ENCODE results near the gene BAIAP2L2.
"Not testable (repeated sequence)": the region's sequence is repeated elsewhere in the genome, so short reads cannot be mapped to it uniquely, and the experiment has no call there.

Gene BAIAP2L2

GRCh38 chr22:38110008-38110862 lies at the start of gene BAIAP2L2:
TSS of gene BAIAP2L2 (minus strand) at chr22:38110684. CDS start at chr22:38110525, 159 bp downstream.
- no peak for DNase-seq (ENCODE audit: extremely low read depth in 1 of 2, low read depth in 1 of 2)

DNA sequence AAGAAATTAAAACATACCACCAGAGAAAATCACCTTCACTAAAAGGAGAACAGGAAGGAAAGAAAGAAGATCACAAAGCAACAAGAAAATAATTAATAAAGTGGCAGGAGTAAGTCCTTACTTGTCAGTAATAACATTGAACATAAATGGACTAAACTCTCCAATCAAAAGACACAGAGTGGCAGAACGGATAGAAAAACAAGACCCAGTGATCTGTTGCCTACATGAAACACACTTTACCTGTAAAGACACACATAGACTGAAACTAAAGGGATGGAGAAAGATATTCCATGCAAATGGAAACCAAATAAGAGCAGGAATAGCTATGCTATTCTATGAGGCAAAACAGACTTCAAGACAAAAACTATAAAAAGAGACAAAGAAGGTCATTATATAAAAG lies 45.2 kb upstream of the BAIAP2L2 start:
- no peak for DNase-seq (ENCODE audit: extremely low read depth in 1 of 2, low read depth in 1 of 2)

DNA sequence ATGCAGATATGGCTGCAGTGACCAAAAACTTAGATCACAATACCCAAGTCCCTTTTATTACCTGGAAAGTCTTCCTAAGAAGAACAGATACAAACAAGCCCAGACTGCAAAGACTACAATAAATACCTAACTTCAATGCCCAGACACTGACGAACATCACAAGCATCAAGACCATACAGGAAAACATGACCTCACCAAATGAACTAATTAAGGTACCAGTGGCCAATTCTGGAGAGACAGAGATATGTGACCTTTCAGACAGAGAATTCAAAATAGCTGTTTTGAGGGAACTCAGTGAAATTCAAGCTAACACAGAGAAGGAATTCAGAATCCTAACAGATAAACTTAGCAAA lies 44.1 kb upstream of the BAIAP2L2 start:
- not testable (repeated sequence) for DNase-seq (ENCODE audit: extremely low read depth in 1 of 2, low read depth in 1 of 2)

- no peak for DNase-seq (ENCODE audit: extremely low read depth in 1 of 2, low read depth in 1 of 2)
These were observed 43.5 kb upstream of the BAIAP2L2 start for GRCh38 chr22:38153821-38154562.

GRCh38 chr22:38151126-38151500 lies 40.6 kb upstream of the BAIAP2L2 start:
- no peak for DNase-seq (ENCODE audit: extremely low read depth in 1 of 2, low read depth in 1 of 2)

DNA sequence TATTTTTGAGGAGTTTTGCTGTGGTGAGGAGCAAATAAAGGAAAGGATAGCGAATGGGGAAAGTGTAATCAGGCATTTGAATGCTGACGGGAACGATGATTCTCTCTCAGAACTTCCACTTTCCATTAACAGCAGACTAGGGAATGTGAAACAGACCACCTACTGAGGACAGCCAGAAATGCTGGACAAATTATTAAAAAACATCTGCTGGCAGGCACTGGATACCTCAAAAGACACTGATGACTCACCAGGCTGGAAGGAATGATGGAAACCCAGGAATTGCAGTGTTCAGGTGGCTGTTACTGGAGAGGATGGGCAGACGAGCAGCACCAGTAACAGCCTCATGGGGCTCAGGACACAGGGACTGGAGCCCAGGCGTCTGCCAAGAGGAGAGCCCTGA lies 37.8 kb upstream of the BAIAP2L2 start:
- DNase-seq (ENCODE audit: extremely low read depth in 1 of 2, low read depth in 1 of 2): no peak

DNA sequence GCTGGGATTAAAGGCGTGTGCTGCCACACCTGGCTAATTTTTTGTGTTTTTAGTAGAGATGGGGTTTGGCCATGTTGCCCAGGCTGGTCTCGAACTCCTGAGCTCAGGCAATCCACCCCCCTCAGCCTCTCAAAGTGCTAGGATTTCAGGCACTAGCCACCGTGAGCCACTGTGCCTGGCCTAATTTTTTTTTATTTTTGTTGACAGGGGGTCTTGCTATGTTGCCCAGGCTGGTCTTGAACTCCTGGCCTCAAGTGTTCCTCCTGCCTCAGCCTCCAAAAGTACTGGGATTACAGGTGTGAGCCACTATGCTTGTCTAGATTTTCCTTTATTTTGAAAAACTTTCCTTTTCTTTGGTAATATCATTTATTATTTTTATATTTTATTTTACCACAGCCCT lies 35.7 kb upstream of the BAIAP2L2 start:
- not testable (repeated sequence) for DNase-seq (ENCODE audit: extremely low read depth in 1 of 2, low read depth in 1 of 2)

DNA sequence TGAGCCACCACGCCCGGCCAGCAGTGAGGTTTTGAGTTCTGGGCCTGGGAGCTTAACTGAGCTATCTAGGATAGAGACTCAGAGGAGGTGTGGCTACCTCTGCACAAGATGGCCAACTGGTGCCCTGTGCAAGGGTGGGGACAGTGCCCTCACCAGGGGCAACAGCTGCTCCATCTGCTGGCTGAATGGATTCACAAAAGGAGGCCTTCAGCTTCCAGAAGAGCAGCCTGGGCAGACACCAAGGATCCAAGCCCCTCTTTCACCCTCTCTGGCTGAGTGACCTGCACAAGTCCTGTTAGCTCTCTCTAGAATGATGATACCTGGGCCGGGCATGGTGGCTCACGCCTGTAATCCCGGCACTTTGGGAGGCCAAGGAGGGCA lies 33.5 kb upstream of the BAIAP2L2 start:
- no peak for DNase-seq (ENCODE audit: extremely low read depth in 1 of 2, low read depth in 1 of 2)

- DNase-seq (ENCODE audit: extremely low read depth in 1 of 2, low read depth in 1 of 2): no peak
These were observed 32.1 kb upstream of the BAIAP2L2 start for GRCh38 chr22:38142606-38143005.

DNA sequence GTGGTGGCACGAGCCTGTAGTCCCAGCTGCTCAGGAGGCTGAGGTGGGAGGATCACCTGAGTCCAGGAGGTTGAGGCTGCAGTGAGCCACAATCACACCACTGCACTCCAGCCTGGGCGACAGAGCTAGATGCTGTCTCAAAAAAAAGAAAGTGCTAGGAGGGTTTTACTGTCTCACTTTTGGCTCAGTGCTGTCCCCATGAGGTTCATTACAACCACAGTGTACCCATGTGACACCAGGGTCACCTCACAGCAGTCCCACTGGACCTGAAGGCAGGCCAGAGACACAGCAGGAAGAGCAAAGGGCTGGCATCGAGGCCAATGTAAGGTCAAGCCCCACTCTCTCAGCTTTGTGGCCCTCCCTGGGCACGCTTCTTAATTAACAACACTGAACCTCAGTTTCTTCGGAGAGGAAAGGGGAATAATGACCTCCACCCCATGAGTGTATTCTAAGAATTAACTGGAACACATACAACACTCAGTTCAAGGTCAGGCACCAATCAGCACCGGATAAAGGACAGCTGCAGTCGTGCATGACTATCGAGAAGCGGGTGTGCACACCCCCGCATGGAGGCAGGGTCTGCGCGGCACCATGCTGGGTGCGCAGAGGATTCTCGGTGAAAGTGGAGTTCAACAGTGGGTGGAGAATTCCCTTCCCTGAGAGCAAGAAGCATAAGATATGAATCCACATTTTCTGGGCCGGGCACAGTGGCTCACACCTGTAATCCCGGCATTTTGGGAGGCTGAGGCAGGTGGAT lies 30.9 kb upstream of the BAIAP2L2 start:
- no peak for DNase-seq (ENCODE audit: extremely low read depth in 1 of 2, low read depth in 1 of 2)

DNA sequence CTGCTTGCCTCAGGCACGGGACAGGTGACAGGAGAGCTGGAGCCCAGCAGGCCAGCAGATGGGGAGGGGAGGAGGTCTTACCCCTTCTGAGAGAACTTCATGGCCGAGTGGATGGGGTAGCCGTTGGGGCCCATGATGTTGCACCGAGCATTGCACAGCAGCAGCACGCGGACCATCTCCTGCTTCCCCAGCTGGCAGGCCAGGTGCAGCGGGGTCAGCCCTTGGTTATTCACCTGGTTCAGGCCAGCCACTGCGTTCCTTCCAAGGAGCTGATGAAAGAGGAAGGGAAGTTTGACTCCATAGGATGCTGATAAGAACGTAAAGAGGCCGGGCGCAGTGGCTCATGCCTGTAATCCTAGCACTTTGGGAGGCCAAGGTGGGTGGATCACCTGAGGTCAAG lies 29.4 kb upstream of the BAIAP2L2 start:
- DNase-seq (ENCODE audit: extremely low read depth in 1 of 2, low read depth in 1 of 2): no peak

GRCh38 chr22:38138961-38139360 lies 28.5 kb upstream of the BAIAP2L2 start:
- no peak for DNase-seq (ENCODE audit: extremely low read depth in 1 of 2, low read depth in 1 of 2)

GRCh38 chr22:38137876-38138687 lies 27.6 kb upstream of the BAIAP2L2 start:
- DNase-seq (ENCODE audit: extremely low read depth in 1 of 2, low read depth in 1 of 2): no peak

DNA sequence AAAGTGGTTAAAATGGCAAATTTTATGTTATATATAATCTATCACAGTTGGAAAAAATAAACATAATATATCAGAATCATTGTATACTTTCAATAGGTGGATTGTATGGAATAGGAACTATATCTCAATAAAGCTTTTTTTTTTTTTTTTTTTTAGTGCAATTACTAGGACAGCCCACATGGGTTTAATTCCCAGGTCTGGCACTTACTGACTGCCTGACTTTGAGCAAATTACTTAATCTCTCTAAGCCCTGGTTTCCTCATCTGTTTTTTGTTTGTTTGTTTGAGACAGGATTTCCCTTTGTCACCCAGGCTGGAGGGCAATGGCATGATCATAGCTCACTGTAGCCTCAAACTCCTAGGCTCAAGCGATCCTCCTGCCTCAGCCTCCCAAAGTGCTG lies 26.1 kb upstream of the BAIAP2L2 start:
- DNase-seq (ENCODE audit: extremely low read depth in 1 of 2, low read depth in 1 of 2): no peak

DNA sequence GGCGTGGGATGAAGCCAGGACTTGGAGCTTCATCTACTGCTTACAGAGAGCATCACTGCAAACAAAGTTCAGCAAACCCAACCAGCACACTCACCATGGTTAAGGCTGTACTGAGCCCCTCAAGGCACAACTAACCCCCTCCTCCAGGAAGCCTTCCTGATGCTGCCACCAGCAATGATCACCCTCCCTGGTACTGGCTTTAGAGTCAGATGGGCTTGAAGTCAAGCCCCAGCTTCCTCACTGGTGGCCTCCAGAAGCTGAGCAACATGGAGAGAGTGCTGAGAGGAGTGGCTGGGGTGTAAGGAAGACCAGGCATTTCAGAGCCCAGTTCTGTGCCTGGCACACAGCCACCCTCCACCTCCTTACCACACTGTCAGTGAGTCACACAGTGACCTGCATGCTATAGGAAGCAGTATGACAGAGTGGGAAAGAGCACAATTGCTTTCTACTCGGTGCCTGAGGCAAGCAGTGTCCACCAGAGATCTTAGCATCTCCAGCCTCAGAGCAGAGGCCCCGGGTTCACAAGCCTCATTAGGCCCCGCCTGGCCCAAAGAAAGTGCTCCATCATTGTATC lies 24.7 kb upstream of the BAIAP2L2 start:
- DNase-seq (ENCODE audit: extremely low read depth in 1 of 2, low read depth in 1 of 2): no peak

DNA sequence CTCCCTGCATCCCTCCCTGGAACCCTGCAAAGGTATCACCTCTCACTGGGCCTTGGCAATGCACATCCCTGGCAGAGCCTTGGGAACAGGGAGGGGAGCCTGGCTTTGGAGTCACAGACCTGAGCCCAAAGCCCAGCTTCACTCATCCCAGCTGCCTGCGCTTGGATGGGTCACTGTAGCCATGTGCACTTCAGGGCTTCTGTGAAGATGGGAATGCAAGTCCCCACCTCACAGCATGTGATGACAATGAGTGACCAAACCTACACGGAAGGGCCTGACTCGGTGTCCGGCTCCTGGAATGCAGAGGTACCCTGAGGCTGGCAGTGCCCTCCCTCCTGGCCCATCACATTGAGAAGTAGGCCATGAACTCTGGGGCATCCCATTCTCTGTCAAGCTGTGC lies 22.8 kb upstream of the BAIAP2L2 start:
- no peak for DNase-seq (ENCODE audit: extremely low read depth in 1 of 2, low read depth in 1 of 2)

GRCh38 chr22:38132794-38133193 lies 22.3 kb upstream of the BAIAP2L2 start:
- DNase-seq (ENCODE audit: extremely low read depth in 1 of 2, low read depth in 1 of 2): no peak

- no peak for DNase-seq (ENCODE audit: extremely low read depth in 1 of 2, low read depth in 1 of 2)
These were observed 21.7 kb upstream of the BAIAP2L2 start for GRCh38 chr22:38132136-38132535.

GRCh38 chr22:38131399-38131798 lies 20.9 kb upstream of the BAIAP2L2 start:
- DNase-seq (ENCODE audit: extremely low read depth in 1 of 2, low read depth in 1 of 2): no peak

GRCh38 chr22:38129856-38130255 lies 19.4 kb upstream of the BAIAP2L2 start:
- DNase-seq (ENCODE audit: extremely low read depth in 1 of 2, low read depth in 1 of 2): no peak

All from activated CD8-positive, alpha-beta memory T cell treated with anti-CD3 and anti-CD28 coated beads for 1 hour (primary cell).